ENCODE results near the gene OVAAL.

DNA sequence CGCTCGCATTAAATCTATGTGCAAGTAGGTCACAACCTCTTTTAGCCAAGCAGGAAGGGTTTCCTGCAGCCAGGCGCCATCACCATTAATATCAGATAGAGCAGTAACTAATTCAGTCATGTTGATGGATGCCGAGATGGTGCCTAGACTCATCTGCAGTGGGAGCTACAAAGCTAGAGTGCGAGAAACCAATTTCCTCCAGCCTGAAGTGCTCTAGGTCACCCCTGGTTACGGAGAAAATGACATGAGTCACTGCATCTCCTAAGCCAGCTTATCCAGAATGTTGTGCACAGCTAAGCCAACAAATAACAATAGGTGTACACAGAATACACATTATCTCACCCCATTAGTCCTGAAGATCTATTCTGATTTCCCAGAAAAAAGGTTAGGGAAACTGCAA, 36.0 kb downstream of the OVAAL start:
- TF ChIP-seq, protein P1, sequence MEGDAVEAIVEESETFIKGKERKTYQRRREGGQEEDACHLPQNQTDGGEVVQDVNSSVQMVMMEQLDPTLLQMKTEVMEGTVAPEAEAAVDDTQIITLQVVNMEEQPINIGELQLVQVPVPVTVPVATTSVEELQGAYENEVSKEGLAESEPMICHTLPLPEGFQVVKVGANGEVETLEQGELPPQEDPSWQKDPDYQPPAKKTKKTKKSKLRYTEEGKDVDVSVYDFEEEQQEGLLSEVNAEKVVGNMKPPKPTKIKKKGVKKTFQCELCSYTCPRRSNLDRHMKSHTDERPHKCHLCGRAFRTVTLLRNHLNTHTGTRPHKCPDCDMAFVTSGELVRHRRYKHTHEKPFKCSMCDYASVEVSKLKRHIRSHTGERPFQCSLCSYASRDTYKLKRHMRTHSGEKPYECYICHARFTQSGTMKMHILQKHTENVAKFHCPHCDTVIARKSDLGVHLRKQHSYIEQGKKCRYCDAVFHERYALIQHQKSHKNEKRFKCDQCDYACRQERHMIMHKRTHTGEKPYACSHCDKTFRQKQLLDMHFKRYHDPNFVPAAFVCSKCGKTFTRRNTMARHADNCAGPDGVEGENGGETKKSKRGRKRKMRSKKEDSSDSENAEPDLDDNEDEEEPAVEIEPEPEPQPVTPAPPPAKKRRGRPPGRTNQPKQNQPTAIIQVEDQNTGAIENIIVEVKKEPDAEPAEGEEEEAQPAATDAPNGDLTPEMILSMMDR (conservative IDR thresholded peaks at IDR 0.05; ENCODE audit: low read length): no peak
- no peak for TF ChIP-seq EZH2phosphoT487 (IDR thresholded peaks at IDR 0.05; ENCODE audit: borderline replicate concordance, low read depth, low read length)

Measured in OCI-LY7 (cell line).